NOMO-1 (cell line): Measurements from ENCODE around the gene SLC6A13.
"Not testable (repeated sequence)": the region's sequence is repeated elsewhere in the genome, so short reads cannot be mapped to it uniquely, and the experiment has no call there.

Experiments used
- DNase-seq, 2 experiments: peaks; one replicate each; lab custom pipeline; 2025; ENCODE audit not compliant: unreplicated experiment in 2 of 2; lab: John Stamatoyannopoulos, UW

Gene SLC6A13

DNA sequence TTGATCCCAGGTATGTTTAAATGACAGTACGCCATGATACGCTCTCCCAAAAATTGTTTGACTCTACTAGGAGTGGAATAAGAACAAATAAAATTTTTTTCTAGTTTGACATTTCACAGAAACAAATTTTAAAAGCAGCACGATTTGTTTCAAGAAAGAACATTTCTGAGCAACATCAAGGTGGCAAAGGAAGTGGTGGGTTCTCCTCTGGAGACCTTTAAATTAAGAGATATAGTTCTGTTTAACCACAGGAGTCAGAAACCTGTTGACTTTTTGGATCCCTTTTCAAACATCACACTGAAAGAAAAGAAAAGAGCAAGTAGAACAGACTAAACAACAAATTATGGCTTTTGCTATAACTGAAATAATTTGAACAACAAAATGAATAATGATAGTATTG lies 2.5 kb upstream of the SLC6A13 start:
- no peak for DNase-seq

GRCh38 chr12:264269-264668 lies 1.6 kb upstream of the SLC6A13 start:
- DNase-seq, result no peak

- no peak for DNase-seq
Observed at GRCh38 chr12:263574-263973, 938 bp upstream of the SLC6A13 start.

GRCh38 chr12:262113-262512 lies 523 bp downstream of the SLC6A13 start:
- no peak for DNase-seq

GRCh38 chr12:257521-258321 lies 4.9 kb downstream of the SLC6A13 start:
- DNase-seq, result no peak

GRCh38 chr12:256958-257357 lies 5.7 kb downstream of the SLC6A13 start:
- no peak for DNase-seq

- no peak for DNase-seq
Observed at GRCh38 chr12:256225-256624, 6.4 kb downstream of the SLC6A13 start.

DNA sequence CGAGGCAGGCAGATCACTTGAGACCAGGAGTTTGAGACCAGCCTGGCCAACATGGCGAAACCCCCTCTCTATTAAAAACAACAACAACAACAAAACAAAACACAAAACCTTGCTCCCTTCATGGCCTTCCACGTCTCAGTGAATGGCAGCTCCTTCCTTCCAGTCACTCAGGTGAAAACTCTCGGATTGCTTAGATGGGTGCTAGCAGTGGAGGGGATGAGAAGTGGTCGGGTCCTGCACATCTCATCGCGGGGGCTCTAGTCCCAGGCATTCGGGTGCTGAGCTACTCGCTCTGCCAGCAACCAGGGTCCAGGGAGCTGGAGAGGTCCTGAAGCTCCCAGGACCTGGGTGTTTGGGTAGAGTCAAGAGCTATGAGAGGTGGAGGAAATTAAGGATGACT lies 7.7 kb downstream of the SLC6A13 start:
- DNase-seq, result no peak

DNA sequence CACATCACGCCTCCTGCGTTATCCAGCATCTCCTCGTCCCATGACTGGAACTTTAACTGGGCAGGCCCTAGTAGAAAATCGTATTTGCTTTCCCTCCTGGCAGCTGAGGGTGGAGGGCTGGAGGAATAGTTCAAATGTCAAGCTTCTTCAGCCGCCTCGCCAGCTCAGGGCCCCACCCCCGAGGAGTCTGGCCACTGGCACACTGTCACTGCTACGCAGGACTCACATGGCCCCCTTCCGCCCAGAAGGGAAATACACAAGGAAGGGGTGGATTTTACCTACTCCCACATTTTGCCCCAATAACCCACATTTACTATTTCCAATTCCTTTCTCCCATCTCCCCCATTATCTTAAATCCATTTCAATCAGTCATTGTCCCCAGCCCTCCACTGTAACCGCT lies 8.6 kb downstream of the SLC6A13 start:
- DNase-seq, result no peak

DNA sequence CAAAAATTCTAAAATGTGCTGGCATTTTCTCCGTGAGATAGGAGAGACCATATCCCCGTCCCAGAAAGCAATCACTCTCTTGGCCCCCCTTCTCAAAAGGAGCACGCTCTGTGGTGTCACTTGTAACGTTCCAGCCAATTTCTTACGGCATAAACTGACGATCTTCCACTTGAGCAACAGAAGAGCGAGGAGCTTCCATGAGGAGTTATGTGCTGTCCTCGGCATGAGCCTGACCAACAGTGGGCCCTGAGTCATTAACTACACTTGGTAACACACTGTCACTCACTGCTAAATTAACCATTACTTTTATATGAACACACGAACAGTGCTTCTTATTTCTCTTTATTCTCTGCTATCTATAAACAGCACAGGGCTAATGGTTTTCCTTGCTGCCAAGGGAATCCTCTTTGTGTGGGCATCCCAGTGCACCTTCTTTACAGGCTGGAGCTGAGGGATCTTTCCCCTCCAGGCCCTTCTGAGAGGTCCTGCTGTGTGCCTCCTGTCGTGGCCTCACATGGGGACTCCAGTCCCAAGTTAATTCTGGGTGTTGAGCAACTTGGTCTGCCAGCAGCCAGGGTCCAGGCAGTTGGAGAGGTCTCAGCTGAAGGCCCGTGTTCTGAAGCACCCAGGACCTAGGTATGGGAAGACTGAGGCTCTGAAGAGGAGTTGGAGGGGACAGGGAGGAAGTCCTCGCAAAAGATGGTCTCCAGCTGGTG lies 9.4 kb downstream of the SLC6A13 start:
- no peak for DNase-seq

- no peak for DNase-seq
Observed at GRCh38 chr12:252636-253035, 10.0 kb downstream of the SLC6A13 start.

DNA sequence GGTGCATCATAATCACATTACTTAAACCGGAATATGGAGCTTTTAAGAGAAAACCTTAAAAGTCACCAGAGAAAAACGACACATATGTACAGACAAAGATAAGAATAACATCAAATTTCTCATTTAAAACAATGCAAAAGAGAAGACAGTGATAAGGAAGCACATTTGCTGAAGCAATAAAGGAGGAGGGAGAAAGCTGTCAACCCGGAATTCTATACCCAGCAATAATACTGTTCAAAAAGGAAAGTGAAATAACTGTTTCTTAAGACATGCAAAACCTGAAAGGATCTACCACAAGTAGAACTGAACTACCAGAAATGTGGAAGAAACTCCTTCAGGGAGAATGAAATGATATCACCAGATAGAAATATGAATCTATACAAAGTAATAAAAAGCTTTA lies 15.4 kb downstream of the SLC6A13 start:
- no peak for DNase-seq

DNA sequence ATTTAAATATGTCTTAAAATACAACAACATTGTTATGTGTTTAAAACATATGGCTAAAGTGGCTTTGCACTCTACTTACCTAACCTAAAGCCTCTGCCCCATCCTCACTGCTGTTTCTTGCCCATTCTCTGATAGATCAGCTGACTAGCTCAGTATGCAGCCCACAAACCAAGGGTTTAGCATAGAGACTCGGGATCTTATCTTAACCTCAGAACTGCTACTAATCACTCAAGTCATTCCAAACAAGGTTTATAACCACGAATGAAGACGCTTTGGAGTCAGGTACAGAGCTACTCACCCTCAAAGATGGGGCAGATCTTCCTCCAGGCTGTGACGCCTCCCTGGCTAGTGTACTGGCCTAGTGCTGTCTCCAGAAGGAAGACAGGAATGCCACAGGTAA lies 19.3 kb downstream of the SLC6A13 start:
- DNase-seq, result no peak

GRCh38 chr12:242496-242895 lies 20.1 kb downstream of the SLC6A13 start:
- DNase-seq, result no peak

- DNase-seq, result no peak
Observed at GRCh38 chr12:241266-241665, 21.4 kb downstream of the SLC6A13 start.

- DNase-seq, result no peak
Observed at GRCh38 chr12:240566-240965, 22.1 kb downstream of the SLC6A13 start.

DNA sequence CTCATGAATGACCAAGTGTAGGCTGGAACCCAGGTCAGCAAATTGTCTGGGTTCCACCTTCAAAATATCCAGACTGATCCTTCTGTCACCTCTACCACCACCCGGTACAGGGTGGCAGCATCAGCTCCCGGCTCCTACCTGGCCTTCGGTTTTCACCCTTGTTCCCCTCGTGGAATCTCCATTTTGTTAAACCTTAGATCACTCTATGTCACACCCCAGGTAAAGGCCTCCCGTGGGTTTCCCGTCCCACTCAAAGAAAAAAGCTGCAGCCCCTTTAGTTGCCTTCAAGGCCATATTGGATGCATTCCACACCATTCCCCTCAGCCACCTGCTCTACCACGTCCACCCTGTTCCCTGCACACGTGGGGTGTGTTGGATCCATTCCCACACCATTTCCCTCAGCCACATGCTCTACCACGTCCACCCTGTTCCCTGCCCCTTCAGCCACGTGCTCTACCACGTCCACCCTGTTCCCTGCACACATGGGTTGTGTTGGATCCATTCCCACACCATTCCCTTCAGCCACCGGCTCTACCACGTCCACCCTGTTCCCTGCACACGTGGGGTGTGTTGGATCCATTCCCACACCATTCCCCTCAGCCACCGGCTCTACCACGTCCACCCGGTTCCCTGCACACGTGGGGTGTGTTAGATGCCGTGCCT lies 23.8 kb downstream of the SLC6A13 start:
- DNase-seq, result no peak

- no peak for DNase-seq
Observed at GRCh38 chr12:238116-238515, 24.5 kb downstream of the SLC6A13 start.

DNA sequence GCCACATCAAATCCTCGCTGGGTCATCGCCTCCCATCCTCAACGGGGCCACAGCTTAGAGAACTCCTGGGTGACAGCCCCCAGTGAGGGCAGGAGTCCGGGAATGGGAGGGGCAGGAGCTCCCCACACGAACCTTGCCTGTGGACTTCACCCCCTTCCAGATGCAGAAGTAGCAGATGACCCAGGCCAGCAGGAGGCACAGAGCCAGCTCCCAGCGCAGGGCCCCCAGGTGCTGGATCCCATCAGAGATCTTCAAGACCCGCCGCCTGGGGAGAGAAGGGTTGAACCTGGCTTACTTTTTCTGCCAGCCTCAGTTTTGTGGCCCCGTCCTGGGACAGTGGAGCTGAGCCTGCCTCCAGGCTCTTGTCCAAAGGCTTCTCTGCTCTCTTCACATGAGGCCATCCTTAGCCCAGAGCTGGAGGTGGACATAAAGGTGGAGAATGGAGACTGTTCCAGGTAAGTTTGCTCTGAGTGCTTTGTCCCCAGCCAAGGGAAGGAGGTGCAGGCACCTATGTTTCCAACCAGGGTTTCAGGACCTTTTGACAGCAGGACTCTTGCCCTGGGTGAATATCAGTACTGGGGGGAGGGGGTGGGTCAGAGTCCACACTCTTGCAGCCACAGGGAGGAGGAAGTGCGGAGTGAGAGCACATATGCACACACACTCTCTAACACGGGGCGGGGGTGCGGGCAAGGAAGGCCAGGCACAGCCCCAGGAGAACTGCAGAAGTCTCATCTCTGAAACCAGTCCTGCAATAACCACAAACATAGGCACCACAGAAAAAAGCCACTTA lies 25.4 kb downstream of the SLC6A13 start:
- DNase-seq, result peak in 1 of 2 experiments; percentile 54

GRCh38 chr12:236445-236844 lies 26.2 kb downstream of the SLC6A13 start:
- no peak for DNase-seq

DNA sequence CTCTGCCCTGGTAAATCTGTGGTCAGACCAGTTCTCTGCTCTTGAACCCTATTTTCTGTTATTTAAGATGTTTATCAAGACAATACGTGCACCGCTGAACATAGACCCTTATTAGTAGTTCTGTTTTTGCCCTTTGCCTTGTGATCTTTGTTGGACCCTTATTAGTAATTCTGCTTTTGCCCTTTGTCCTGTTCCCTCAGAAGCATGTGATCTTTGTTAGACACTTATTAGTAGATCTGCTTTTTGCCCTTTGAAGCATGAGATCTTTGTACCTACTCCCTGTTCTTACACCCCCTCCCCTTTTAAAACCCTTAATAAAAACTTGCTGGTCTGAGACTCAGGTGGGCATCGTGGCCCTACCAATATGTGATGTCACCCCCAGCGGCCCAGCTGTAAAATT lies 26.7 kb downstream of the SLC6A13 start:
- DNase-seq, result not testable (repeated sequence)
